ENCODE measurements around the gene H6PD. TPM values are rescaled to one million over a fixed set of nuclear protein-coding genes. Genes with fewer than 3 reads are reported as not detected.
A peak's percentile ranks its signal among the peaks of the same experiment; 100 is the strongest.

Gene H6PD
- total and polyA plus RNA-seq, 4 donors = 15.2 to 22.1 (median 17.9) TPM

DNA sequence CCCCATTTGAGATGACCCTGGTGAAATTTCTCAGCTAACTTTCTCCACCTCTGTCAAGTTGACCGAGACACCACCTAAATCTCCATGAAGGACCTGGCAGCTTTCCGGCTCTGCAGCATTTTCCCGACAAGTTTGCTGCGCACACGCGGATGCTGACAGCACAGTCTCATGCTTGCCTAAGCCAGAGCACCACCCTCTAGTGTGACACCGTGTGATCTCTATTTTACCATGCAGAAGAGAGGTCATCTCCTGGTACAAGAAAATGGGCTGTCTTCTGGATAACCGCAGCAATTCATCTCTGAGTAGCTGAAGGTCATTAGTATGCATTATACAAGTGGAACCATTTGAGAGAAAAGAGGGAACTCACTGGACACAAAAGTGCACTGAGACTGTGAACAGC, 38.9 kb upstream of the H6PD start:
- no peaks in the 10 kb centered on the region for H3K9me3 ChIP-seq (ENCODE audit: control insufficient read depth, insufficient read depth, low read length)
- no peaks in the 10 kb centered on the region for H3K36me3 ChIP-seq (ENCODE audit: control insufficient read depth, insufficient read depth, low read length)
- H3K27ac ChIP-seq (ENCODE audit: low read depth, low read length) = no peak overlapping the region
- DNase-seq (ENCODE audit: low read depth in 4 of 6, low spot score in 6 of 6) = peak in 1 of 6 donors; percentile 27
- no peak overlapping the region for H3K4me3 ChIP-seq (ENCODE audit: low read depth, low read length)
- peaks cover 46% of the 10 kb centered on the region for H3K4me1 ChIP-seq (ENCODE audit: control insufficient read depth, insufficient read depth, low read length)
- 68% methylated on average over 8 of the region's 8 CpGs for WGBS (ENCODE audit: insufficient coverage)
- peaks cover 30% of the 10 kb centered on the region for H3K27me3 ChIP-seq (ENCODE audit: control insufficient read depth, insufficient read depth, low read length)

DNA sequence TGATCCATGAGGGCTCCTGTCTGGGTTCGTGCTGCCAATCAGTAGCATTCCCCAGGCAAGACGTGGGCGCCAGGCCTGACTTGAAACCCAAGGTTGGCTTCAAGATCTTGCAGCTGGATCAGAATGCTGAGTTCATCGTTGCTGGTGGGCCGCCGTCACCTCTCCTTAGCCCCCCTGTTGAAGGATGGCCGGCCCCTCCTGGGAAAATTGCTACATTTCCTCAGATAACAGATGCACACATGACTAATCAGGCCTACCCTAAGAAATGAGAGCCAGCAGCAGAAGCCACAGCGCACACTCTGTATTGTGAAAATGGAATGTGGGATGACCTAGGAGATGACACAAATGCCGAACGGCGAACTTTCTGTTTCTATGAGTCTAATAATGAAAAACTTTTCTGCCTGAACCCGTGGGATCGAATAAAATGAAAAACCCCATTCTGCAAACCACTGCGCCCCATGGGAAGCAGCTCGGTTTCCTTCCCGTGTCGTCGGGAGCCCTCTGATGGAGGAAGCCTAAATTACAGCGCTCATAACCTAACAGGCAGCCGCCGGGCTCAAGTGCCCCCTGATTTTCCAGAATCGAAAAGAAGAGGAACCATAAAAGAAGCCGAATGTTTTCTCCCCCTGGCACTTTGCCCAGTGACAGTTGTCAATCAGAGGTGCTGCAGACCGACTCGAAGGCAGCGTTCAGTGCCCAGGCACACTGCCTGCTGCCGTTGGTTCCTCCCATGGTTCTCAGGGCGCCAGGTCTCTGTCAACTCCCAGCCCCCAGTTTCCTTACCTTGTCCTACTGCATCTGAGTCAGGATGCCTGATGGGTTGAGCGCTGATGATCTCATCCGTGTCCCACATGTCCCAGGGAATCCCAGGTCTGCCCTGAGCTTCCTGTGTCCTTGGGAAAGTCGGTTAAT, 38.2 kb upstream of the H6PD start:
- Histone ChIP-seq H3K36me3 (ENCODE audit: control insufficient read depth, insufficient read depth, low read length) (no peaks in the 10 kb centered on the region), H3K27ac (ENCODE audit: low read depth, low read length) (no peak overlapping the region), H3K9me3 (ENCODE audit: control insufficient read depth, insufficient read depth, low read length) (no peaks in the 10 kb centered on the region), H3K27me3 (ENCODE audit: control insufficient read depth, insufficient read depth, low read length) (peaks cover 38% of the 10 kb centered on the region), H3K4me3 (ENCODE audit: low read depth, low read length) (no peak overlapping the region), H3K4me1 (ENCODE audit: control insufficient read depth, insufficient read depth, low read length) (peaks cover 52% of the 10 kb centered on the region)
- DNase-seq (ENCODE audit: low read depth in 4 of 6, low spot score in 6 of 6) = peak; percentile 44 to 92 (median 58)
- WGBS (ENCODE audit: insufficient coverage) = 25% methylated on average over 29 of the region's 31 CpGs

DNA sequence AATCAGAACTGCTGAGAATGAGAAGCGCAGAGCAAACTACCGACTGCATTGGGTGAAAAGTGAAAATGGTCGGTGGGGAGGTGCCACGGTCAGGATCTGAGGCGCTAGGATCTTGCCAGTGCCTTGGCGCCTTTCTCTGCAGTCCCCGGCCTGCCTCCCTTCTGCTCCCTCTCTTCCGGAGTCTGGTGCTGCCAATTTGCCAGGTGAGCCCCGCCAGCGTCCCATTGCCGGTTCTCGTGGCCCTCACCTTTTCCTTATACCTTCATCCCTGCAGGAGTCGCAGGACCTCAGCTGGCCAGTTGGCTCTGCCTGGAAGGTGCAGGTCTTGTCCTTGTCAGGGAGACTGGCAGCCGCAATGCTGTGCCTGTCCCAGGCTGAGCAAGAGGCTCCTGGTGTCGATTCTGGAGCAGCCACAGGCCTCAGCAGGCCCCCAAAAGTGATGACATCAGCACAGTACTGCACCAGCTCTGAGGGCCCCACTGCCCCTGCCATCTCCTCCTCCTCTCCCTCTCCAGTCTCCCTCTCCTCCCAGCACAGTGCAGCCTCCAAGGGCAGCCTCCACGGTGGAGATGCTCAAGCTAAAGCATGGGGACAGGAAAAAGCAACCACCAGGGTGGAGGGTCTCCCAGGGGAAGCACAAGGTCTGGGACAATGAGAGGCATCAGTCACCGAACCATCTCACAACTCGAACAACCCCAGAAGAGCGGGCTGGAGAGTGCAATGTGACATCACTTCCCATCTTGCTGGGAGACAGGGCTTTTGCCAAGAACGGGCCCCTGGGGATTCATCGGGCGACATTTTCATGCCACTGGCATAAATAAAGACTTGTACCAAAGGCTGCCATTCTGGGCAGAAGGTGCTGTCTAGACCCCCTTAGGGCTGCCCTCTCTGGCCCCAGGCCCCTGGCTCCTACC, 37.1 kb upstream of the H6PD start:
- WGBS (ENCODE audit: insufficient coverage) = 81% methylated on average over 22 of the region's 22 CpGs
- Histone ChIP-seq H3K27me3 (ENCODE audit: control insufficient read depth, insufficient read depth, low read length) (peaks cover 47% of the 10 kb centered on the region), H3K4me3 (ENCODE audit: low read depth, low read length) (no peak overlapping the region)

DNA sequence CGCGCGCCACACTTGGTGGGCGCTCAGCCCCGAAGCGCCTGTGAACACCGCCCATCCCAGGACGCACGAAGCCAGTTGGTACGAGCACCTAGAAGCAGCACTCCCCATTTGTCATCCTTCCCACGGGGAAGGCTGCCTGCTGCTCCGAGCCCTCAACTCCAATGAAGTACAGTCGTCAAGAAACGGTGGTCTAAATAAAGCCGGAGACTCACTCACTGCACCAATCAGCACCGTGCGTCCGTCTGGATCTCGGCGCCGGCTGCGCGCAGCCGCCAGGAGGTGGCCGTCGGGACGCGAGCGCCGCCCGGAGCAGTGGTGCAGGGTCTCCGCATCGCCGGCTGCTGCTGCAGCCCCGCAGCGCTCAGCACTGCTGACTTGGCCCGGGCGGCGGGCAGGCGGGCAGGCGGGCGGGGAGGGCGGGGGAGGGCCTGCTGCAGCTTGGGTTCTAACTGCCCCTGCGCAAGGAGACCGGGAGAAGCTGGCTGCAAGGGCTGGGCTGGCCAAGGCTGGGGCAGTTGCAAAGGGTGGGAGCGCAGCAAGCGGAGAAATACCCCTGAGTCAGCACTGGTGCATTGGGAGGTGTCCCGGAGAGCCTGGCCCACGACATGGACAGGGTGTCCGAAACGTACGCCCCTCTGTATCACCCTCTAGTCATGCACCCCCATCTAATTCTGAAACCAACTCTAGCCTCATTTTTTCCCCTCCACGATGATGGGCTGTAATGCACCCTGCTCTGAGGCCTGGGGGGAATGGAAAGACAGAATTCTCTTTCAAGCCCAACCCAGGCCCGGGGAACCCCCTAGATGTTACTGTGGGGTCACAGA, 35.8 kb upstream of the H6PD start:
- Histone ChIP-seq H3K4me3 (ENCODE audit: low read depth, low read length) (no peak overlapping the region), H3K4me1 (ENCODE audit: control insufficient read depth, insufficient read depth, low read length) (peaks cover 66% of the 10 kb centered on the region), H3K9me3 (ENCODE audit: control insufficient read depth, insufficient read depth, low read length) (no peaks in the 10 kb centered on the region), H3K27ac (ENCODE audit: low read depth, low read length) (no peak overlapping the region), H3K36me3 (ENCODE audit: control insufficient read depth, insufficient read depth, low read length) (no peaks in the 10 kb centered on the region), H3K27me3 (ENCODE audit: control insufficient read depth, insufficient read depth, low read length) (peaks cover 60% of the 10 kb centered on the region)
- WGBS (ENCODE audit: insufficient coverage) = 17% methylated on average over 53 of the region's 54 CpGs
- peak in 2 of 6 donors; percentile 64 to 81 for DNase-seq (ENCODE audit: low read depth in 4 of 6, low spot score in 6 of 6)

More for the DNA sequence above, 37.1 kb upstream of the H6PD start:
- Histone ChIP-seq H3K4me1 (ENCODE audit: control insufficient read depth, insufficient read depth, low read length) (peaks cover 63% of the 10 kb centered on the region), H3K27ac (ENCODE audit: low read depth, low read length) (no peak overlapping the region), H3K36me3 (ENCODE audit: control insufficient read depth, insufficient read depth, low read length) (no peaks in the 10 kb centered on the region), H3K9me3 (ENCODE audit: control insufficient read depth, insufficient read depth, low read length) (no peaks in the 10 kb centered on the region)
- no peak for DNase-seq (ENCODE audit: low read depth in 4 of 6, low spot score in 6 of 6)

DNA sequence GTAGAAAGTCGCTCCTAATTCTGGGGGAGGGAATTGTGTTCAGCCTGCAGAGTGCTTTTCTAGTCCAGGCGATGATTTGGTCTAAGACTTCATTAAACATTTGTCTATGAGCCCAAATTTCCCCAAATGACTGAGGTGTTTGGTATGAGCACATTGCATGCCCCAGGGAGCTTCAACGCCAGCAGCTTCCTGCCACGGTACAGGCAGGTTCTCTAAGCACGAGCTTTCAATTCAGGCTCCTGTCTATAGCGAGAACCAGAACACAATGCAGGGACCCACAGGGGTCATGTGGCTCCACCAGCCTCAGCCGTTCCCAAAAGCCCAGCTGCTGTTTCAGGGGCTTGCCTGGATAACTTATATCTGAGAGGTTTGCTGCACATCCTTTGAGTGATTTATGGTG, 34.1 kb upstream of the H6PD start:
- Histone ChIP-seq H3K4me3 (ENCODE audit: low read depth, low read length) (no peak overlapping the region), H3K36me3 (ENCODE audit: control insufficient read depth, insufficient read depth, low read length) (no peaks in the 10 kb centered on the region), H3K4me1 (ENCODE audit: control insufficient read depth, insufficient read depth, low read length) (peaks cover 66% of the 10 kb centered on the region), H3K27me3 (ENCODE audit: control insufficient read depth, insufficient read depth, low read length) (peaks cover 67% of the 10 kb centered on the region), H3K9me3 (ENCODE audit: control insufficient read depth, insufficient read depth, low read length) (no peaks in the 10 kb centered on the region), H3K27ac (ENCODE audit: low read depth, low read length) (no peak overlapping the region)
- DNase-seq (ENCODE audit: low read depth in 4 of 6, low spot score in 6 of 6) = no peak
- WGBS (ENCODE audit: insufficient coverage) = 38% methylated on average over 6 of the region's 7 CpGs

DNA sequence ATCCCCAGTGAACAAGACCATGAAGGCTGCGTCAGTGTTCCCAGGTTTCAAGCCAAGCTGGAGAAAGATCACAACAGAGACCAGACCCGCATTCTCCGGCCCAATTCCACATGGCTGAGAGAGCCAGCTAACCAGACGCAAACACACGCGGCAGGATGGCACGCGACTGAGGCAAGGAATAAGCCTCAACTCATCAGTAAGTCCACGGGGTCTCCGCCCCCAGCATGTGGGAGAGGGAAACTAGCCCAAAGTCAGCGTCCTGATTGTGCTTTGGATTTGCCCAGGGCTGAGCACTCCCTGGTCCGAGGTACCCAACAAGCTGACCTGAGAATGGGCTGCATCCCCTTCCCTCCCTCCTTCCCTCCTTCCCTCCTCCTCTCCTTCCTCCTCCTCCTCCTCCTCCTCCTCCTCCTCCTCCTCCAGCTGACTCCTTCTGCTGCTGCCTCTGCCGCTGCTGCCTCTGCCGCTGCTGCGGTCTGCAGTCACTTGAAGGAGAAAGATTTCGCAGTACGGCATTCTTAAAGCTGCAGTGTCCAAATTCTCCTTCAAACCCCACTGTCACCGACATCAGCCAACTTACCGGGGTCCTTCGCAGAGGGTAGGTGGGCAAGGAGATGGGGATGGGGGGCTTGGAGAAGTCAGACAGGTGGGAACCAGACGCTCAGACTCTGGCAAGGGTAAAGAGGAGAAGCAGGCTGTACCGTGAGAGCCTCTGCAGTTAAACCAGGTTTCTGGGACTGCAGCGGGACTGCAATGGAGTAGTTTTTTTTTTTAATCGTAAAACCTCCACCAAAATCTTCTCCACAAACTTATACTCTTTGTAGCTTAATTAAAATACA, 33.0 kb upstream of the H6PD start:
- 2% methylated on average over 13 of the region's 24 CpGs for WGBS (ENCODE audit: insufficient coverage)
- no peak overlapping the region for H3K27ac ChIP-seq (ENCODE audit: low read depth, low read length)
- peaks cover 67% of the 10 kb centered on the region for H3K27me3 ChIP-seq (ENCODE audit: control insufficient read depth, insufficient read depth, low read length)
- DNase-seq (ENCODE audit: low read depth in 4 of 6, low spot score in 6 of 6) = peak in 2 of 6 donors; percentile 47 to 86
- H3K4me1 ChIP-seq (ENCODE audit: control insufficient read depth, insufficient read depth, low read length) = peaks cover 54% of the 10 kb centered on the region
- peak overlapping the region; percentile 38 for H3K4me3 ChIP-seq (ENCODE audit: low read depth, low read length)
- no peaks in the 10 kb centered on the region for H3K9me3 ChIP-seq (ENCODE audit: control insufficient read depth, insufficient read depth, low read length)
- no peaks in the 10 kb centered on the region for H3K36me3 ChIP-seq (ENCODE audit: control insufficient read depth, insufficient read depth, low read length)

DNA sequence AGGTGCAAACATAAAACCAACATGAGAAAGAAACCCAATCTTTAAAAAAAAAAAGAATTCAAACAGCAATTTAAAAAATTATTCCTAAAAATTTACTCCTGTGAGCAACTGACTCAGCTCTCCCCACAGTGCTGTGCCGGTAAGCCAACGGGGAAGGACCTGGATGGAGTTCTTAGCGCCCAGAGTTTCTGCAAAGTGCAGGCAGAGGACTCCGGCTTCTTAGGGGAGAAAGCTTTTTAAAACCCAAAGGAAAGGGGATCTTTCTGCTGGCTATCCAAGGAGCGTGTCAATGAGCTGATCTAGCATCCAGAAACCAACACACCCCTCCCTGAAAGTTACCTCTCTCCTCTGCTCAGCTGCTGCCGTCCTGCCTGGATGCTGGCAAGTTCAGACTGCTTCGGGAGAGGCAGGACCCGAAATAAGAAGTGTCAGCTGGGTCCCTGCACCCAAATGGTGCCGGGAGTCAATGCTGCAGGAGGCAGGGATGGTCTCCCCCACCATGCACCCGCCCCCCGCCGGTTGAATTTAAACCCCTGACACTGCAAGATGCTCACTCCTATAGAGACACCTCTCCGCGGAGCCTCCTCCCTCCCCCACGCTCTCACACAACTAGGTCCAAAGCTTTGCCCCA, 32.2 kb upstream of the H6PD start:
- Histone ChIP-seq H3K36me3 (ENCODE audit: control insufficient read depth, insufficient read depth, low read length) (no peaks in the 10 kb centered on the region), H3K27me3 (ENCODE audit: control insufficient read depth, insufficient read depth, low read length) (peaks cover 68% of the 10 kb centered on the region), H3K27ac (ENCODE audit: low read depth, low read length) (no peak overlapping the region), H3K9me3 (ENCODE audit: control insufficient read depth, insufficient read depth, low read length) (no peaks in the 10 kb centered on the region), H3K4me3 (ENCODE audit: low read depth, low read length) (peak overlapping the region; percentile 38), H3K4me1 (ENCODE audit: control insufficient read depth, insufficient read depth, low read length) (peaks cover 49% of the 10 kb centered on the region)
- no peak for DNase-seq (ENCODE audit: low read depth in 4 of 6, low spot score in 6 of 6)
- 9% methylated on average over 13 of the region's 15 CpGs for WGBS (ENCODE audit: insufficient coverage)

DNA sequence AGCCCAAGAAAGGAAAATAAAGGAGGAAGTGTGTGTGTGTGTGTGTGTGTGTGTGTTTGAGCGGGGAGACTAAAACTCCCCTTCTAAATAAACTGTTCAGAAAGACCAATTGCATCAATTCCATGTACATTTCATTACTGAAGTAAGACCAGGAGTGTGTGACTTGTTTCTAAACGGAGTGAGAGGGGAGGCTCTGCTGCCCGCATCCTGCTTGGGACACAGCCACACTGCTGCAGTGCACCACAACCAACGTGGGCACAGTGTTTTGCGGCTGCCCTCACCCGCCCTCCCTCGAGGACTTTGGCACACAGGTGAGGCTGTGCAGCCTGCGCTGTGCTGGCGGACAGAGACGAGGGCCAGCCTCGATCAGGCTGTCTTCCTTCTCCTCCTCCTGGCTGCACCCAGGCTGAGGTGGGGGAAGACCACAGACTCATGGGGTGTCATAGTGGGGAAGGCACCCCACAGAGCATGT, 31.0 kb upstream of the H6PD start:
- WGBS (ENCODE audit: insufficient coverage) = 71% methylated on average over 5 of the region's 11 CpGs
- H3K36me3 ChIP-seq (ENCODE audit: control insufficient read depth, insufficient read depth, low read length) = no peaks in the 10 kb centered on the region
- H3K4me1 ChIP-seq (ENCODE audit: control insufficient read depth, insufficient read depth, low read length) = peaks cover 37% of the 10 kb centered on the region
- H3K4me3 ChIP-seq (ENCODE audit: low read depth, low read length) = no peak overlapping the region
- no peaks in the 10 kb centered on the region for H3K9me3 ChIP-seq (ENCODE audit: control insufficient read depth, insufficient read depth, low read length)
- no peak overlapping the region for H3K27ac ChIP-seq (ENCODE audit: low read depth, low read length)
- peaks cover 57% of the 10 kb centered on the region for H3K27me3 ChIP-seq (ENCODE audit: control insufficient read depth, insufficient read depth, low read length)
- DNase-seq (ENCODE audit: low read depth in 4 of 6, low spot score in 6 of 6) = no peak

Measured in spinal cord (tissue), 10 donors.